GM18867 (cell line): Measurements from ENCODE around the gene ADCK2.
"Not testable (repeated sequence)": the region's sequence is repeated elsewhere in the genome, so short reads cannot be mapped to it uniquely, and the experiment has no call there.

Experiments
- ATAC-seq: cut with Tn5 transposase; IDR thresholded peaks from one replicate; pipeline ENCODE4 v1.9.1; 2021; ENCODE audit warnings: mild to moderate bottlenecking, moderate library complexity; ENCODE audit not compliant: unreplicated experiment

The ADCK2 gene

GRCh38 chr7:140672382-140673062, at the start of gene ADCK2:
Gene ADCK2, plus strand, starts transcription at chr7:140672945. Its CDS starts 386 bp downstream, at chr7:140673331.
- peak; percentile 49 for ATAC-seq

- ATAC-seq, result no peak
Measured at GRCh38 chr7:140623980-140624379, 48.8 kb upstream of the ADCK2 start.

GRCh38 chr7:140624392-140625191, 48.2 kb upstream of the ADCK2 start:
- ATAC-seq, result no peak

GRCh38 chr7:140625192-140625558, 47.6 kb upstream of the ADCK2 start:
- not testable (repeated sequence) for ATAC-seq

- ATAC-seq, result no peak
Measured at GRCh38 chr7:140625908-140626868, 46.6 kb upstream of the ADCK2 start.

- ATAC-seq, result no peak
Measured at GRCh38 chr7:140631021-140631420, 41.7 kb upstream of the ADCK2 start.

- ATAC-seq, result no peak
Measured at GRCh38 chr7:140631602-140632001, 41.1 kb upstream of the ADCK2 start.

GRCh38 chr7:140635345-140635744, 37.4 kb upstream of the ADCK2 start:
- ATAC-seq, result no peak

GRCh38 chr7:140635816-140636215, 36.9 kb upstream of the ADCK2 start:
- ATAC-seq, result no peak

GRCh38 chr7:140637400-140637799, 35.3 kb upstream of the ADCK2 start:
- ATAC-seq, result no peak

- ATAC-seq, result no peak
Measured at GRCh38 chr7:140638173-140638791, 34.5 kb upstream of the ADCK2 start.

GRCh38 chr7:140639366-140640053, 33.2 kb upstream of the ADCK2 start:
- no peak for ATAC-seq

GRCh38 chr7:140640060-140640637, 32.6 kb upstream of the ADCK2 start:
- ATAC-seq, result no peak

- no peak for ATAC-seq
Measured at GRCh38 chr7:140640727-140641523, 31.8 kb upstream of the ADCK2 start, which contains the start of gene DENND2A. Gene DENND2A, minus strand, starts transcription at chr7:140640813. Its CDS starts 38,416 bp downstream, at chr7:140602397.

GRCh38 chr7:140641524-140642195, 31.1 kb upstream of the ADCK2 start:
- ATAC-seq, result no peak

GRCh38 chr7:140643416-140643815, 29.3 kb upstream of the ADCK2 start:
- ATAC-seq, result no peak

- ATAC-seq, result not testable (repeated sequence)
Measured at GRCh38 chr7:140644761-140645160, 28.0 kb upstream of the ADCK2 start.

- ATAC-seq, result no peak
Measured at GRCh38 chr7:140645166-140645900, 27.4 kb upstream of the ADCK2 start.
